Urothelium cell line (cell line): Measurements from ENCODE around the gene SEC31B.

ENCODE experiments used
- DNase-seq: peaks from one replicate; pipeline ENCODE4 v3.0.0; 2011; ENCODE audit warnings: low spot score, mixed read lengths
- FAIRE-seq: peaks from 2 replicates; lab custom pipeline; 2011; peaks lifted over from hg19 to GRCh38; lab: Jason Lieb, UNC

SEC31B gene

GRCh38 chr10:100446130-100446761, 73.4 kb downstream of the SEC31B start:
- DNase-seq (no peak), FAIRE-seq (no peak)

- DNase-seq (no peak), FAIRE-seq (no peak)
These were observed 77.1 kb downstream of the SEC31B start for GRCh38 chr10:100442548-100442947.

- FAIRE-seq: no peak
- no peak for DNase-seq
These were observed 80.9 kb downstream of the SEC31B start for GRCh38 chr10:100438674-100439315.
